Pancreas (tissue), 10 donors: ENCODE measurements around the gene MLLT11. TPM values are rescaled to one million over a fixed set of nuclear protein-coding genes. Genes with fewer than 3 reads are reported as not detected.

Experiments used
- ATAC-seq, 4 donors: fragments of 200-7000 bp; cut with Tn5 transposase; one replicate each; pipeline versions ENCODE4 v1.8.0 to v1.9.1; 2020; ENCODE audit warnings: mild to moderate bottlenecking in 4 of 4, moderate library complexity in 4 of 4
- DNase-seq, 6 donors: peaks; one replicate each; pipeline ENCODE4 v3.0.0-alpha.2; 2020
- FAIRE-seq: peaks from 2 replicates; lab custom pipeline; 2012; peaks lifted over from hg19 to GRCh38; lab: Jason Lieb, UNC
- H3K27ac ChIP-seq, 4 donors: fragments of 200-600 bp; sonication (generic); 1 replicate in 3 of 4; 2 replicates in 1 of 4; pipeline versions ENCODE4 v1.5.0 to v1.8.0; 2020
- H3K27me3 ChIP-seq, 4 donors: fragments of 200-600 bp; one replicate each; pipeline ENCODE4 v1.8.0; 2021
- H3K36me3 ChIP-seq, 3 donors: fragments of 200-600 bp; sonication (generic) in 1 of 3; one replicate each; pipeline versions ENCODE4 v1.5.0 to v1.8.0; 2020 to 2021
- H3K4me1 ChIP-seq, 3 donors: fragments of 200-600 bp; one replicate each; pipeline ENCODE4 v1.8.0; 2021
- H3K4me3 ChIP-seq, 4 donors: fragments of 200-600 bp; sonication (generic) in 2 of 4; one replicate each; pipeline versions ENCODE4 v1.5.0 to v1.8.0; 2020 to 2021
- H3K9me3 ChIP-seq, 4 donors: fragments of 200-600 bp; one replicate each; pipeline ENCODE4 v1.8.0; 2021
- WGBS, 2 donors: extraction: QIAGEN DNeasy Blood & Tissue Kit; methylation state at CpG; one replicate each; pipeline ENCODE4 v1.1.7; 2013; 5-methylcytosine and 5-hydroxymethylcytosine counted together
- intact Hi-C, 3 donors: fragments of 100-400 bp; cut with DNase I; formaldehyde crosslinking; loops; one replicate each; pipeline versions ENCODE4 v1.11.1 to v1.14.2; 2022
- polyA plus RNA-seq, 2 donors: library from polyadenylated mRNA; stranded (reverse); fragments of 200-250 nt; gene quantifications; one replicate each; pipeline ENCODE4 v1.2.3, GENCODE V29; 2013
- total RNA-seq, 6 donors: library from RNA; stranded (reverse); fragmentation: NEBNext Ultra II Directional in 4 of 6; extraction: Animal tissue kit (Norgen Biotek cat#: 25700) in 4 of 6; gene quantifications; one replicate each; pipeline versions ENCODE4 v1.2.1 to v1.2.4, GENCODE V29; 2021 to 2023
- TF ChIP-seq, protein P1 (sequence below), 4 donors: fragments of 200-600 bp; sonication (generic) in 3 of 4; IDR thresholded peaks; one replicate each; pipeline versions ENCODE4 v1.5.0 to v1.8.0; 2021; ENCODE audit warnings: antibody characterized with exemption in 4 of 4
- donor health status: healthy with polysubstance abuse.
- donor health status: DM: no; HTN: no; CAD: no; lungs with moderate emphysema.
- donor health status: DM: no; HTN: no; CAD: no.
- donor health status: control.
- donor health status: control.
- donor health status: Bipolar disorder and iron deficiency.
- donor health status: DM: yes; HTN: yes; CAD: no.
- donor health status: DM: no; HTN: no; CAD: no.
- donor health status: DM: no; HTN: no; CAD: no.
- donor health status: DM: yes; HTN: yes; CAD: no.

Gene MLLT11
- total and polyA plus RNA-seq, 8 donors, result 0.19 to 3.3 (median 0.64) TPM

- FAIRE-seq (no peak), DNase-seq (no peak), ATAC-seq (no peak)
- H3K4me1 ChIP-seq, result peaks cover 0 to 13% (median 4%) of the 10 kb centered on the region in 3 donors
- peak overlapping the region; percentile 52 to 86 (median 70) for H3K4me3 ChIP-seq
- peaks cover 0 to 21% (median 12%) of the 10 kb centered on the region in 3 donors for H3K36me3 ChIP-seq
- H3K9me3 ChIP-seq, result no peaks in the 10 kb centered on the region
- intact Hi-C loops, result no loop called here
- WGBS, 2 donors, result 1 to 7% methylated on average over 3 of the region's 3 CpGs
- TF ChIP-seq, protein P1, sequence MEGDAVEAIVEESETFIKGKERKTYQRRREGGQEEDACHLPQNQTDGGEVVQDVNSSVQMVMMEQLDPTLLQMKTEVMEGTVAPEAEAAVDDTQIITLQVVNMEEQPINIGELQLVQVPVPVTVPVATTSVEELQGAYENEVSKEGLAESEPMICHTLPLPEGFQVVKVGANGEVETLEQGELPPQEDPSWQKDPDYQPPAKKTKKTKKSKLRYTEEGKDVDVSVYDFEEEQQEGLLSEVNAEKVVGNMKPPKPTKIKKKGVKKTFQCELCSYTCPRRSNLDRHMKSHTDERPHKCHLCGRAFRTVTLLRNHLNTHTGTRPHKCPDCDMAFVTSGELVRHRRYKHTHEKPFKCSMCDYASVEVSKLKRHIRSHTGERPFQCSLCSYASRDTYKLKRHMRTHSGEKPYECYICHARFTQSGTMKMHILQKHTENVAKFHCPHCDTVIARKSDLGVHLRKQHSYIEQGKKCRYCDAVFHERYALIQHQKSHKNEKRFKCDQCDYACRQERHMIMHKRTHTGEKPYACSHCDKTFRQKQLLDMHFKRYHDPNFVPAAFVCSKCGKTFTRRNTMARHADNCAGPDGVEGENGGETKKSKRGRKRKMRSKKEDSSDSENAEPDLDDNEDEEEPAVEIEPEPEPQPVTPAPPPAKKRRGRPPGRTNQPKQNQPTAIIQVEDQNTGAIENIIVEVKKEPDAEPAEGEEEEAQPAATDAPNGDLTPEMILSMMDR (IDR thresholded peaks at IDR 0.05), result peak in 3 of 4 donors; percentile 30 to 39 (median 35)
- H3K27ac ChIP-seq, result peak overlapping the region in 3 of 4 donors; percentile 64 to 79 (median 78)
- no peaks in the 10 kb centered on the region for H3K27me3 ChIP-seq
Measured at GRCh38 chr1:151048645-151049032, 11.6 kb upstream of the MLLT11 start.

DNA sequence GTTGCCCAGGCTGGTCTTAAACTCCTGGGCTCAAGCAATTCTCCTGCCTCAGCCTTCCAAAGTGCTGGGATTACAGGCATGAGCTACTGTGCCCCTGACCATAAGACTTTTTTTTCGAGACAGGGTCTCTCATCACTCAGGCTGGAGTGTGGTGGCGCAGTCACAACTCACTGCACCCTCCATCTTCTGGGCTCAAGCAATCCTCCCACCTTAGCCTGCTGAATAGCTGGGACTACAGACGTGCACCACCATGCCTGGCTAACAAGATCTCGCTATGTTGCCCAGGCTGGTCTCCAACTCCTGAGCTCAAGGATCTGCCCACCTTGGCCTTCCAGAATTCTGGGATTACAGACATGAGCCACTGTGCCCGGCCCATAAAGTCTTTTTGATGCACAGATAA lies 10.7 kb upstream of the MLLT11 start:
- TF ChIP-seq, protein P1 (IDR thresholded peaks at IDR 0.05), result no peak
- H3K4me1 ChIP-seq, result peaks cover 0 to 13% (median 4%) of the 10 kb centered on the region in 3 donors
- no peaks in the 10 kb centered on the region for H3K9me3 ChIP-seq
- no peak for ATAC-seq
- no peak overlapping the region for H3K27ac ChIP-seq
- no peak for DNase-seq
- no peak overlapping the region for H3K4me3 ChIP-seq
- no peak for FAIRE-seq
- intact Hi-C loops, result no loop called here
- H3K36me3 ChIP-seq, result peaks cover 0 to 29% (median 12%) of the 10 kb centered on the region in 3 donors
- 88 to 92% methylated on average over 5 of the region's 5 CpGs for WGBS, 2 donors
- no peaks in the 10 kb centered on the region for H3K27me3 ChIP-seq

GRCh38 chr1:151050051-151050688 lies 10.0 kb upstream of the MLLT11 start:
- no peak for FAIRE-seq
- peaks cover 0 to 13% (median 4%) of the 10 kb centered on the region in 3 donors for H3K4me1 ChIP-seq
- no peak for DNase-seq
- TF ChIP-seq, protein P1 (IDR thresholded peaks at IDR 0.05), result no peak
- intact Hi-C loops, result no loop called here
- peaks cover 0 to 36% (median 12%) of the 10 kb centered on the region in 3 donors for H3K36me3 ChIP-seq
- 72 to 75% methylated on average over 2 of the region's 2 CpGs for WGBS, 2 donors
- no peak overlapping the region for H3K4me3 ChIP-seq
- H3K27me3 ChIP-seq, result no peaks in the 10 kb centered on the region
- H3K9me3 ChIP-seq, result no peaks in the 10 kb centered on the region
- no peak for ATAC-seq
- H3K27ac ChIP-seq, result no peak overlapping the region

- ATAC-seq (no peak), DNase-seq (no peak), FAIRE-seq (no peak)
- 87 to 91% methylated on average over 2 of the region's 2 CpGs for WGBS, 2 donors
- H3K9me3 ChIP-seq, result no peaks in the 10 kb centered on the region
- no peak overlapping the region for H3K4me3 ChIP-seq
- no peaks in the 10 kb centered on the region for H3K27me3 ChIP-seq
- intact Hi-C loops, result no loop called here
- TF ChIP-seq, protein P1 (IDR thresholded peaks at IDR 0.05), result no peak
- no peak overlapping the region for H3K27ac ChIP-seq
- peaks cover 0 to 36% (median 12%) of the 10 kb centered on the region in 3 donors for H3K36me3 ChIP-seq
- peaks cover 5 to 17% (median 6%) of the 10 kb centered on the region in 3 donors for H3K4me1 ChIP-seq
Measured at GRCh38 chr1:151051356-151052009, 8.7 kb upstream of the MLLT11 start.
